Amniotic stem cell (primary cell): ENCODE measurements around the gene GTF2I.
"Not testable (repeated sequence)": the region's sequence is repeated elsewhere in the genome, so short reads cannot be mapped to it uniquely, and the experiment has no call there.

Experiments used
- DNase-seq: peaks from one replicate; lab custom pipeline; 2025; lab: John Stamatoyannopoulos, UW

The GTF2I gene

DNA sequence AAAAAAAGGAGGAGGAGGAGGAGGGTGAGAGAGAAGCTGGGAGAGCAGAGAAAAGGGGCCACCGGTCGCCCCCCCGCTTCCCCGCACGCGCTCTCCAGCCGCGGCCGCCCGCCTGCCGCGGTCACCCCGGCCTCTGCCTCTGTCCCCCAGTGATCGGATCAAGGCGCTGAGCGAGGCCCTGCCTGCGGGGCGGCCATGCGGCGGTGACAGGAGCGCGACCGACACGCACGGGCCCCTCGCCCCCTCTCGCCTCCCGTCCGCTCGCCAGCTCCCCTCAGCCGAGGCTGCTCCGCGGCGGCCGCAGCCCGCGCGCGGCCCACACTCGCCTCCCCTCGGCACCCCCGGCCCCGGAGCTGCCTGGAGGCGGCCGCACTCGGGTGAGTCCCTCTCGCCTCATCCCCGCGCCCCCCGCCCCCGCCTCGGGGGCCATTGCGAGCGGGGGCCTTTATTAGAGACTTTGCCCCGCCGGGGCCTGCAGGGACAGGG, at the start of gene GTF2I:
GTF2I (plus strand) TSS at position 27 of the 486 bp plus-strand sequence. CDS start 31,411 bp downstream, outside the sequence.
- DNase-seq = no peak

DNA sequence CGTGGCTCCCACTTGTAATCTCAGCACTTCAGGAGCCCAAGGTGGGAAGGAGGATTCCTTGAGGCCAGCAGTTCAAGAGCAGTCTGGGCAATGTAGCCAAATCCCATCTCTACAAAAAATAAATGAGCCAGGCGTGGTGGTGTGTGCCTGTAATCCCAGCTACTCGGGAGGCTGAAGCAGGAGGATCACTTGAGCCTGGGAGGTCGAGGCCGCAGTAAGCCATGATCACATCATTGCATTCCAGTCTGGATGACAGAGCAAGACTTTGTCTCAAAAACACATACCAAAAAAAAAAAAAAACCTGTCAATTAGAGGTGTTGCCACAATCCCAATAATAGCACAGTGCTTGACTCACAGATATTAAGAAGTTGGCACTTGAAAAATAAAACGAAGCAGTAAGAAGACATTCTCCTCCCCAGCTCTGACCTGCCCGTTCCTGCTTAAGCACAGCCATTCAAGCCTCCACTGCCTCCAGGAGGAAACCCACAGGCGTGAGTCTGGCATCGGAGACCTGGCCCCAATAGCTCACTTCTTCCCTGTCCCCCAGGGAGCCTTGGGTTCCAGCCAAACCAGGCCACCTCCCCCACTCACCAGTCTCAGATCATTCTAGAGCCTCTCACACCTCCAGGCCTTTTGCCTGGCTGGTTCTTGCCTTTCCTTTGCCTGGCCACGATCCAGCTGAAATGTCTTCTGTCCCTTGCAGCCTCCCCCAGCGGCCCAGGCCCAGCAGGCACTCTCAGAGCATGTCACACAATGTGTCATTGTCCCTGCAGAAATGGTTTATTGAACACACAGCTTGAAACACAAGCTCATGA, 45.3 kb upstream of the GTF2I start:
- DNase-seq = no peak

DNA sequence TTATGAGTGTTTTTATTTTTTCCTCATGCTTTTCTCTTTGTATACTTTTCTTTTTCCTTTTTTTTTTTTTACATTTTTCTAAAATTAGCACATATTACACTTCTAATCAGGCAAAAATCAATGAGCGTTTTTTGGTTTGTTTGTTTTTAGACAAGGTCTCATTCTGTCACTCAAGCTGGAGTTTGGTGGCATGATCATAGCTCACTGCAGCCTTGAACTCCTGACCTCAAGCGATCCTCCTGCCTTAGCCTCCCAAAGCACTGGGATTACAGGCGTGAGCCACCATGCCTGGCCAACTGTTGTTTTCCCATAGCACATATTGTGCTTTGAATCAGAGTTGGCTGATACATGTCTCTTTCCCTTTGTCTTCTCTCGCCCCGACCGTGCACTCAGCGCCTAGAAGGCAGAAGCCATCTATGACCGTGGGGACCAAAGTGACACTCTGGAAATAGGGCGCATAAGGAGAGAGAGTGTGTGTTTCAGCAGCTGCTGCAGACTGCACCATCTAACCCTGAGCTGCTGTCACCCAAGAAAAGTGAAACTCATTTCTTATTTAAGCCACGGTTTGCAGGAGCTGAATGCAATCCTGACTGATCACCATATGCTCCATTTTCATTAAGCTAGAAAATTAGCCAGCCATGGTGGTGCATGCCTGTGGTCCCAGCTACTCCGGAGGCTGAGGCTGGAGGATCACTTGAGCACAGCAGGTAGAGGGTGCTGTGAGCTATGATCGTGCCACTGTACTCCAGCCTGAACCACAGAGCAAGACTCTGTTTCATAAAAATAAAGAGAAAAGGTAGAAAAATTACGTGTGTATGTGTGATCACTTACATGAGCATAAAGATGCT, 41.4 kb upstream of the GTF2I start:
- no peak for DNase-seq

DNA sequence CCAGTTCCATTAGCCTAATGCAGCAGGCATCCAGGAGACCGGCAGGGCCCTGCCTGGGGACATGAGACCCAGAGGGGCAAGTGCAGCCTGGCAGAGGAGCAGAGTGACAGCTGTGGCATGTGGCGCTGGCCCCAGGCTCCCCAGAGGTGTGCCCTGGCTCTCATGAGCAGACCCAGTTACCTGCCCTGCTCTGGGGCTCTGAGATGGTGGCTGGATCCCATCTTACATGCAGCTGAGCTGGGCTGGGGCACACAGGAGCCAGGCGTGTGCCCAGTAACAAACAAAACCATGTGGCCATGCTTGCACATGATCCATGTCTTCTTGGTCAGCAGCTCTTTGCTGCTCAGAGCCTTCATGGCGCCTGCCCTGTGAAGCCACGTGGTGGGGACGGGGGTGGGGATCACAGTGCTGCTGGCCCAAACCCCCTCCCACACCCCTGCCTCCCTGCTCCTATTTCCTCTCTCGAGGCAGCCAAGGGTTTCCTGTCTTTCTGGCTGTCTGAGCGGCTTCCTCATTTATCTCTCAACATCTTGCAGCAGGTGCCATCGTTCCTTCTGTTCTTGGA, 40.3 kb upstream of the GTF2I start:
- no peak for DNase-seq

DNA sequence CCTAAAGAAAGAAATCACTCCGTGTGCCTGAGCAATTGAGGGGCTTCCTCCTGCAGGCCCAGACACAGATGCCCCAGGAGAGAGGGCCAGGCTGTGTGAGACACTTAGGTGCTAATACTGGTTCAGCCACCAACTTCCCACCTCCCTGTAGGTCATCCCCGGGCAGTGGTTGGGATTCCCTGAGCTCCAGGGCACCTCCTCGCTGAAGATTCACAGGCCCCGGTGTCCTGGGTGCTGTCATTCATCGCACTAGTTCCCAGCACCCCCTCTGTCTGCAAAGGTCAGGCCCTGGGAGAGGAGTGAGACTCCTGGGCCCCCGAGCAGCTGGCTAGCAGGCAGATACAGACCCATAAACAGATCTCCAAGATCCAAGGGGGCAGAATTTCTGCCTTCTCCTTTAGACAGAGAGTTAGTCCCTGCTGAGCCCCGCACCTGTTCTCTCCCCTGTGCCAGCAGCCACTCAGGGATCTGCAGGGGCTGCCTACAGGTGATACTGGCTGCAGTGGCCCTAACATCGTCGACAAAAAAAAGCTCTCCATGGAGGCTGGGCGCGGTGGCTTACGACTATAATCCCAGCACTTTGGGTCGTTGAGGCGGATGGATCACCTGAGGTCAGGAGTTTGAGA, 38.2 kb upstream of the GTF2I start:
- no peak for DNase-seq

DNA sequence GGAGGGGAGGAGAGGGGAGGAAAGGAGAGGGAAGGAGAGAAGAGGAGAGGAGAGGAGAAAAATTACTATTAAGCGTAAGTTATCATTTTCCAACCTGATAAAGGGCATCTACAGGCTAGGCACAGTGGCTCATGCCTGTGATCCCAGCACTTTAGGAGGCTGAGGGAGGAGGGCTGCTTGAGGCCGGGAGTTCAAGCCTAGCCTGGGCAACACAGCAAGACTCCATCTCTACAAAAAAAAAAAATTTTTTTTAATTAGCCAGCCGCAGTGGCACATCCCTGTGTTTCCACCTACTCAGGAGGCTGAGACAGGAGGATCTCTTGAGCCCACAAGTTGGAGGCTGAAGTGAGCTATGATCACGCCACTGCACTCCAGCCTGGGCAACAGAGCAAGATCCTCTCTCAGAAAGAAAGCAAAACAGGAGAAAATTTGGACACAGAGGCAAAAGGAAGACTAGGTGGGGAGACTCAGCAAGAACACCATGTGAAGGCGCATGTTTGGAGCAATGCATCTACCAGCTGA, 35.2 kb upstream of the GTF2I start:
- DNase-seq = no peak

DNA sequence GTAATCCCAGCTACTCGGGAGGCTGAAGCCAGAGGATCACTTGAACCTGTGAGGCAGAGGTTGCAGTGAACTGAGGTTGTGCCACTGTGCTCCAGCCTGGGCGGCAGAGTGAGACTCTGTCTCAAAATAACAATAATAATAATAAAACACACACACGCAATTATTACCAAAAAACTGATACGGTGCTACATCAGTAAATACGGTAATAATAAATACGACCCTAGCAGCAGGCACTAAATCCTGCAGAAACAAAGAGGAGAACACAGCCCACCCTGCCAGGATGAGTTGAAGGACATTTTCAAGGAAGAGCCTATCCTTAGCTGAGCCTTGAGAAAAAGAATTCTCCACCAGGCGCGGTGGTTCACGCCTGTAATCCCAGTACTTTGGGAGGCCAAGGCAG, 34.4 kb upstream of the GTF2I start:
- no peak for DNase-seq

DNA sequence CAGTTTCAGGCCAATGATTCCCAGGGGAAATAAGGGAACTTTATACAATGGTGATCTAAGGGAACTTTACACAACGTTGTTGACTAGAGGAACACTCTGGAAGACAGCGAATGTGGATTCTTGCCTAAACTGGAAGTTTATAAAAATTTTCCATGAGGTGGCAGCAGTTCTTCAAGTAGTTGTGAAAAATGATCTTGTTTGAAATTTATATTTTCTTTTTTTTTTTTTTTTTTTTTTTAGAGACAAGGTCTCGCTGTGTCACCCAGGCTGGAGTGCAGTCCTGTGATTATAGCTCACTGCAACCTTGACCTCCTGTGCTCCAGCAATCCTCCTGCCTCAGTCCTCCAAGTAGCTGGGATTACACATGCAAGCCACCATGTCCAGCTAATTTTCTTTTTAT, 32.1 kb upstream of the GTF2I start:
- peak; percentile 41 for DNase-seq

DNA sequence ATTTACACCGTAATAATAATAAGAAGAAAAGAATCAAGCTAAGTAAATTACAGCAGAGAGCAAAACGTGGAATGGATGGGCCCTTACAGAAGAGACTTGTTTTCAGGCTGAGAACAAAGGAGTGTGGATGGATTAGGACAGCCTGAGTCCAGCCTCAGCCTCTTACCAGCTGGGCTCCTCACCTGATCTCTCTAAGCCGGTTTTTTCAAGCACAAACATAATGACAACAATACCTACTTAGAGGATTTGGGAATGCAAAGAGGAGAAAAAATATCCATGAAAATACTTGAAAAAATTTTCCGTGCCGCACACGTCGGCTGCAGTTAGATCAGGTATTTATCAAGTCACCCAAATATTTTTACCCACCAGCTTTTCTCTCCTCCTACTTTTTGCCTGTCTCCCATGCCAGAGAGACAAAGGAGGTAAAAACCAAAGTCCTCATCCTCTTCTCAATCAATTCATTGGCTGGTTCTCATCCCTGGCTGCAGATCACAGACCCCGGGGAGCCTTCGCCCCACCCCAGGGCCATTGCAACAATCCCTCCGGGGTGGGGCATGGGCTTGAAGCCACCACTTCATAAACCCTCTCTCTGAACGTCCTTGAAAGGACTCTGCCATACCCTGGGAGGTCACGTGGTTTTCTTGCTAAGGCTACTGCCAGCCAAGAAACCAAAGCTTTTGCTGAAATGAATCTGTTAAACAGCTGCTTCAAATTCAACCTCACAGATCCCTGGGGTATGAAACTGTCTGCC, 29.7 kb upstream of the GTF2I start:
- no peak for DNase-seq

DNA sequence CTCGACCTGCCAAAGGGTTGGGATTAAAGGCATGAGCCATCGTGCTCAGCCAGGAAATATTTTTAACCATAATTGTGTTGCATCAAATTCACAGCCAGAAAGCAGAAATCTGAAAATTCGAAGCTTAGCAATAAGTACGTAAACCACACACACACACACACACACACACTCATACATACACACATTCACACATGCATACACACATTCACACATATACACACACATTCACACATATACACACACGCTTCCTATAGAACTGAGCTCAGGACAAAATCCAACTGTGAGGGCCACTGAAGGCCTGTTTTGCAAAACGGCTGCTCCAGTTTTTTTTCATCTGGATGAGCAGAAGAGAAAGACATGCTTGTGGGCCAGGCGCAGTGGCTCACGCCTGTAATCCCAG, 25.0 kb upstream of the GTF2I start:
- no peak for DNase-seq

DNA sequence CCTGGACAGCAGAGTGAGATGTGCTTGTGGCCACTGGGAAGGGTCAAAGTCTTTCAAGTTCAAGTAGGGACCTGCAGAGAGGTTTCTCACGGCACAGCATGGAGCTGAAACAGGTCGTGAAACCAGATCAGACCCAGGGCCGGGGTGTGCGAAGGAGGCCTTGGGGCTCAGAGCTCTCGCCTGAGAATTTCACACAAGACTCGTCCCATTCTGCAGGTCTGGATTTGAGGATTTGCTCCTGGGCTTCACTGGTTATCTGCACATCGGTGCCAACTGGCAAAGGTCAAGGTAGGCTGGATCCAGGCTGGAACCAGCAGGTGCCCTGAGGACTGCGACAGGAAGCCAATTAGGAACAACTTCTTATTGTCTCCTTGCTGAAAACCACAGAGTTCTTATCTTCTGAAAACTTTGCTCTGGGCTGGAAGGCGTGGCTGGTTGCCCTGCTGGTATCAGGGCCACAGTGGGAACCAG, 24.0 kb upstream of the GTF2I start:
- no peak for DNase-seq

DNA sequence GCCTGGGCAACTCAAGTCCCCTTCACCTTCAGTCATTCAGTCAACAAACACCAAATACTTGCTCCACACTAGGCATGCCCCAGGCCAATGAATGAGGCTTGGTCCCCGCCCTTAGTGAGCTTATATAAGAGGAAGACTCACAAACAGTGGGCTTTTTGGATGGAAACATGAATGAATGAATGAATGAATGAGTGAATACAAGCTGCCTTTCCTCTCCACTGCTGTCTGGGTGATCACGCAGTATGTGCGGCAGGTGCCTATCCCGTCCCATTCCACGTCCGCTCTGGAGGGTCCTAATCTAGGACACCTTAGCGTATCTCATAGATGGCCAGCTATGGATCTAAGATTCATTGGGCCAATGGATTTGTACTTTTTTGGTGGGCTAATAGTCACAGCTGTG, 19.8 kb upstream of the GTF2I start:
- DNase-seq = no peak

DNA sequence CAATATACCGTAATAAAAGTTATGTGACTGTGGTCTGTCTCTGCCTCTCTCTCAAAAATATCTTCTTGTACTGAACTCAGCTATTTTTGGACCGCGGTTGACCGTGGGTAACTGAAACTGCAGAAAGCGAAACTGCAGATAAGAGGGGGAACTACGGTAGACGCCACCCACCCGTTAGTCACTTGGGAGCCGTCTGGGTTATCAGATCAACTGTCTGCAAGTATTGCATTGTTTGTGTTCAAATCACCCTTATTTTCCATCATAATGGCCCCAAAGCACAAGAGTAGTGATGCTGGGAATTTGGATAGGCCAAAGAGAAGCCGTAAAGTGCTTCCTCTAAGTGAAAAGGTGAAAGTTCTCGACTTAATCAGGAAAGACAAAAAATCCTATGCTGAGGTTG, 7.5 kb upstream of the GTF2I start:
- not testable (repeated sequence) for DNase-seq

DNA sequence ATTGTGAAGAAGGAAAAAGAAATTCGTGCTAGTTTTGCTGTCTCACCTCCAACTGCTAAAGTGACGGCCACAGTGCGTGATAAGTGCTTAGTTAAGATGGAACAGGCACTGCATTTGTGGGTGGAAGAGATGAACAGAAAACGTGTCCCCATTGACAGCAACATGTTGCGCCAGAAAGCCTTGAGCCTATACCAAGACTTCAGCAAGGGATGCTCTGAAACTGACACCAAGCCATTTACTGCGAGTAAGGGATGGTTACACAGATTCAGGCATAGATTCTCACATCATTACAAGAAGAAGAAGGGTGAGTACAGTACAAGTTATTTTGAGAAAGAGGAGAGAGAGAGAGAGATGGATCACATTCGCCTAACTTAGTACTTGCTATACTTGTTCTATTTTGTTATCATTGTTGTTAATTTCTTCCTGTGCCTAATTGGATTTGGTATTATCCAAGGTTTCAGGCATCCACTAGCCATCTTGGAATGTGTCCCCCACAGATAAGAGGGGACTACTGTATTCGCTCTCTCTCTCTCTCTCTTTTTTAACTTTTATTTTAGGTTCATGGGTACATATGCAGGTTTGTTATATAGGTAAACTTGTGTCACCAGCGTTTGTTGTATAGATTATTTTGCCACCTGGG, 6.9 kb upstream of the GTF2I start:
- DNase-seq = not testable (repeated sequence)

DNA sequence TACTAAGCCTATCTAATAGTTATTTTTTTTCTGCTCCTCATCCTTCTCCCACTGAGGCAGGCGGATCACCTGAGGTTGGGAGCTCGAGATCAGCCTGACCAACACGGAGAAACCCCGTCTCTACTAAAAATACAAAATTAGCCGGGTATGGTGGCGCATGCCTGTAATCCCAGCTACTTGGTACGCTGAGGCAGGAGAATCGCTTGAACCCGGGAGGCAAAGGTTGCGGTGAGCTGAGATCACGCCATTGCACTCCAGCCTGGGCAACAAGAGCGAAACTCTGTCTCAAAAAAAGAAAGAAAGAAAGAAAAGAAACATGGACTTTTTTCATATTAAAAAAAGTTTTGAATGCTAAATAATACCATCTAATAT, 6.4 kb upstream of the GTF2I start:
- not testable (repeated sequence) for DNase-seq

DNA sequence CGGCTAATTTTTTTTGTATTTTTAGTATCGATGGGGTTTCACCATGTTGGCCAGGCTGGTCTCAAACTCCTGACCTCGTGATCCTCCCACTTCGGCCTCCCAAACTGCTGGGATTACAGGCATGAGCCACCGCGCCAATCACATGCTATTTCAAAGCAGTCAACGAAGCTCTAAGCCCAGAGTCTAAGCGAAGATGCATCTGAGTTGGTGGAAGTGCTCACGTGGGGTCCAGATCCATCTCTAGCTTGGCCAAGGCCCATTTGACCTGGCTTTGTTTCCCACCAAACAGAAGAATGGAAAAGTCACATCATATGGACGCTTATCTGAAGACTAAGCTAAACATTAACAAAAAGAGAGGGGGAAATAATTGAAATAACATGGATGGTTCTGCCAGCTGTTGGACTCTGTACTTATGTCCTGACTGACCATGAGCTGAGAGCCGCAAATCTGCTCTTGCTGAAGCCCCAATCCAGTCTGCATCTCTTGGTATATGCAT, 3.8 kb upstream of the GTF2I start:
- DNase-seq = no peak

DNA sequence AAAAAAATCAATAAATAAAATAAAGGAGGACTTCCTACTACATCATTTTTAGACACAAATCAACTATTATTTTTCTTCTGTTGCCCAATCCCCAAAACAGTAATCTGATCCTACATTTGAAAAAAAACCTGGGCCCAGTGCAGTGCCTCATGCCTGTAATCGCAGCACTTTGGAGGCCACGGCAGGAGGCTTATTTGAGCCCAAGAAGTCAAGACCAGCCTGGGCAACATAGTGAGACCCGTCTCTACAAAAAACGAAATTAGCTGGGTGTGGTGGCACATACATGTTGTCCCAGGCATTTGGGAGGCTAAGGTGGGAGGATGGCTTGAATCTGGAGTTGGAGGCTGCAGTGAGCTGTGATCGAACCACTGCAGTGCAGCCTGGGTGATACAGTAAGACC, 2.7 kb upstream of the GTF2I start:
- DNase-seq = no peak

DNA sequence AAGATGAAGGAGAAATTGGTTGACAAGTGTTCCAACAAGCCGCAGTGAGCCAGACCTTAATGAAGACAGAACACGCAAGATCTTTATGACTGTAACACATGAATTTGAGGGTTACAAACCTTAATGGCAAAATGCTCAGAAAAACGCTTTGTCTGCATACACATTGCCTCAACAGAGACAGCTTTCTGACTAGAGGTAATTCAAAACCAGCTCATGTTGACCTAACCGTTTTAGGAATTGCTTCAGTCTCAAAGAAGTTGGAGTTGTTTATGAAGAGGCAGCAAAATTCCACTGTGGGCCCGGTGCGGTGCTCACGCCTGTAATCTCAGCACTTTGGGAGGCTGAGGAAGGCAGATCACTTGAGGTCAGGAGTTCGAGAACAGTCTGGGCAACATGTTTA, 2.2 kb upstream of the GTF2I start:
- DNase-seq = no peak

DNA sequence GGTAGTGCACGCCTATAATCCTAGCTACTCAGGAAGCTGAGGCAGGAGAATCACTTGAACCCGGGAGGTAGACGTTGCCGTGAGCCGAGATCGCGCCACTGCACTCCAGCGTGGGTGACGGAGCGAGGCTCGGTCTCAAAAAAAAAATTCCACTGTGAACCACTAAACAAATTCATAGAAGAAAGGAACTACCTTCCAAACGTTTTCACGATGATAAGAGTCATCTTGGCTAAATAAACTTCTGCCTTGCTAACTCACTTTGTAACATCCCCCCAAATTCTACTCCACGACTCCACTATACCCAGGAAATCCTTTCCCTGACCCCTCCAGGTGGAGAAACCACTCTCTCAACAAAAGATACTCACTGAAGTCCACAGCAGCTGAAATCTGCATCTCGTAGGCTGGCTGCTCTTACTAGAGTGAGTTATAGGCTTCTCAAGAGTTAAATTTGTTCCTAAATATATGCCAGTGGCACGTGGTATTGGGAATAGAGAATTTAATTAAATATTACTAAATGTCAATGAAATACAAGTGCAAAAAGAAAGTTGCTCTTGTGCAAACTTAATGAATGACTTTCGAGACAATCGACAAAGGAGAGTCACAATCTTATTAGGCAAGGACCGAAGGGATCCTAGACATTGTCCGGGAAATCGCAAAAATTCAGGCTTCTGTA, 1.6 kb upstream of the GTF2I start:
- no peak for DNase-seq

DNA sequence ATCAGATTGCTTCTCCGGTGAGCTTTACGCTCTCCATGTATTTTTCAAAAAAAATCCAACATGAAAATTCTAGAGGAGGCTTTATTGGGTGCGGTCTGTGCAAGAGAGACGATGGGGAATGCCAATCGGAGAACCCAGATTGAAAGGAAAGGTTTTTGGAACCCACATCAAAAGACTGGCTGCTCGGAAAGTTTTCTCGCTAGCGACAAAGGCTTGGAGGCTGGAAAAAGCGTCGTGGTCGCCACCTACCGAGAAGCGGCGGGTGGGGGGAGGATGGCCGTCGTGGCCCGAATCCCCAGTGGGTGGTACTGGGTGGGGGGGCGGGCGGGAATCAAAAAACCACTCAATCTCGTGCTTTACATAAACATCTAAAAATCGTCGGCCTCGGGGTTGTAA, 1.1 kb upstream of the GTF2I start:
- peak; percentile 15 for DNase-seq
